ENCODE measurements around the gene TRIM66.

TRIM66 gene

GRCh38 chr11:8596504-8597046 lies 85.9 kb downstream of the TRIM66 start:
- DNase-seq (ENCODE audit: low read depth): no peak
- H3K4me3 ChIP-seq (ENCODE audit: low read length): no peak overlapping the region
- TF ChIP-seq CTCF (IDR thresholded peaks at IDR 0.05; ENCODE audit: insufficient read depth, low read depth, low read length, missing control alignments): no peak

GRCh38 chr11:8593935-8594909 lies 88.2 kb downstream of the TRIM66 start, which contains the start of gene STK33:
TSS of gene STK33 (minus strand) at chr11:8594228. CDS start at chr11:8474905, 119,323 bp downstream.
- peak; percentile 18 for DNase-seq (ENCODE audit: low read depth)

GRCh38 chr11:8593455-8593854 lies 89.0 kb downstream of the TRIM66 start:
- no peak for TF ChIP-seq CTCF (IDR thresholded peaks at IDR 0.05; ENCODE audit: insufficient read depth, low read depth, low read length, missing control alignments)
- peak overlapping the region; percentile 43 for H3K4me3 ChIP-seq (ENCODE audit: low read length)
- DNase-seq (ENCODE audit: low read depth): no peak

More at GRCh38 chr11:8593935-8594909, 88.2 kb downstream of the TRIM66 start, which contains the start of gene STK33:
- no peak for TF ChIP-seq CTCF (IDR thresholded peaks at IDR 0.05; ENCODE audit: insufficient read depth, low read depth, low read length, missing control alignments)
- peak within 1 kb of the TSS; percentile 43 for H3K4me3 ChIP-seq (ENCODE audit: low read length)

- no peak overlapping the region for H3K4me3 ChIP-seq (ENCODE audit: low read length)
- DNase-seq (ENCODE audit: low read depth): no peak
- TF ChIP-seq CTCF (IDR thresholded peaks at IDR 0.05; ENCODE audit: insufficient read depth, low read depth, low read length, missing control alignments): no peak
These were observed 94.5 kb downstream of the TRIM66 start for GRCh38 chr11:8587915-8588314.

GRCh38 chr11:8586805-8587204 lies 95.7 kb downstream of the TRIM66 start:
- H3K4me3 ChIP-seq (ENCODE audit: low read length): no peak overlapping the region
- peak; percentile 35 for DNase-seq (ENCODE audit: low read depth)
- no peak for TF ChIP-seq CTCF (IDR thresholded peaks at IDR 0.05; ENCODE audit: insufficient read depth, low read depth, low read length, missing control alignments)

- TF ChIP-seq CTCF (IDR thresholded peaks at IDR 0.05; ENCODE audit: insufficient read depth, low read depth, low read length, missing control alignments): no peak
- no peak overlapping the region for H3K4me3 ChIP-seq (ENCODE audit: low read length)
- DNase-seq (ENCODE audit: low read depth): no peak
These were observed 96.3 kb downstream of the TRIM66 start for GRCh38 chr11:8586184-8586583.

Measured in epithelial cell of esophagus (primary cell).